ENCODE results near the gene KLF7. TPM values are rescaled to one million over a fixed set of nuclear protein-coding genes. Genes with fewer than 3 reads are reported as not detected.
A peak's percentile ranks its signal among the peaks of the same experiment; 100 is the strongest.

KLF7 gene
- total RNA-seq, 1 experiment from 2014 or later, result 5.6 TPM

DNA sequence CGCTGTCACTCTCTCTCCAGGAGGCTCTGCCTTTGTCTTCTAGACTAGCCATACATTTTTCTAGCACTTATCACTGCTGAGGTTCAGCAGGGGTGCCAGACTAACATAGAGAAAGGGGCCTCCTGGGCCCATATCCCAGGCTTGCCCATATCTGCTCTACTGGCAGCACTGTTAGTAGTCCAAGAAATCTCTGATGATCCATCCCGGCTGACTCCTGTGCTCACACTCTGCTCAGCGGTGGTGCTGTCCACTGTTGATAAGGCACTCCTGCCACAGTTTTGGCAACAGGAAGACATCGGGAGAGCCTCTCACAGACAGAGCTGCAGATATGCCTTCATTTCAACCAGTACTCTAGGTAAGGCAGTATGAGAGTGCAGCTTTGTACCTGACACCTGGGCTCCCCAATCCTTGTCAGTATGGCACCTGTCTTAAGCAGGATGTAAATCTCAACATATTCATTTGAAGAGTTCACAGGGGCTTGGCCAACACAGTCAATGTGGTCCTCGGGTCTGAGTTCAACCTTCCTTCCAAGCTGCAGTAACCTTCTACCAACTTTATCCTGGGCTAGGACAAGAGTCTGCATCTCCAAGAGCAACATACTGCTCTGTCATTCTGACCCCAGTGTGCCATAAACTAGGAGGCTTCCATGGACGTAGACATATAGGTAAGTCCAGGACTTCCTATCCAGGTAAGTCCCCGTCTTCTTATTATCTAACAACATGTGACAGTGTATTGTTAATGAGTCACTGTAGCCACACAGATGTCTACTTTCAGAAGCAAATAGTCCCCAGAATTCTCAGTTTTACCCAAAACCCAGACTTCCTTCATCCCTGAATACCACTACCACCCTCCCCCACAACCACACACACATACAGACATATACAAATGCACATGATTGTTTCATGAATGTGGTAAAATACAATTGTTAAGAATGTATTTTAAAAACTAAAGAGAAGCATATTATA is 16.2 kb downstream of the KLF7 start:
- ATAC-seq, result no peak
- Histone ChIP-seq H3K79me2 (ENCODE audit: low read length) (peaks cover 29% of the 10 kb centered on the region), H4K20me1 (ENCODE audit: low read length) (no peaks in the 10 kb centered on the region), H3K4me3 (ENCODE audit: low read length) (no peak overlapping the region), H3F3A (ENCODE audit: low read length, unreplicated experiment) (no peaks in the 10 kb centered on the region), H3K27ac (ENCODE audit: low read length) (no peak overlapping the region), H3K27me3 (ENCODE audit: low read length) (no peaks in the 10 kb centered on the region), H3K9ac (ENCODE audit: low read length) (no peak overlapping the region), H3K9me3 (ENCODE audit: low read length) (no peaks in the 10 kb centered on the region), H3K9me2 (replicated peaks; ENCODE audit: low read length) (no peaks in the 10 kb centered on the region), H3K4me2 (ENCODE audit: low read length) (no peak overlapping the region), H3K4me1 (ENCODE audit: insufficient read depth, low read length) (peaks cover 28% of the 10 kb centered on the region), H2AFZ (ENCODE audit: low read length) (no peak overlapping the region), H3K36me3 (ENCODE audit: low read depth, low read length) (no peaks in the 10 kb centered on the region)
- ChIA-PET POLR2A (ENCODE audit: unreplicated experiment) (no interaction called here), CTCF (no interaction called here)
- no peak for DNase-seq
- TF ChIP-seq EZH2phosphoT487 (IDR thresholded peaks at IDR 0.05; ENCODE audit: borderline replicate concordance, low read length) (no peak), EZH2 (IDR thresholded peaks at IDR 0.05; ENCODE audit: low read length, unreplicated experiment) (no peak)
- TF ChIP-seq, protein P1, sequence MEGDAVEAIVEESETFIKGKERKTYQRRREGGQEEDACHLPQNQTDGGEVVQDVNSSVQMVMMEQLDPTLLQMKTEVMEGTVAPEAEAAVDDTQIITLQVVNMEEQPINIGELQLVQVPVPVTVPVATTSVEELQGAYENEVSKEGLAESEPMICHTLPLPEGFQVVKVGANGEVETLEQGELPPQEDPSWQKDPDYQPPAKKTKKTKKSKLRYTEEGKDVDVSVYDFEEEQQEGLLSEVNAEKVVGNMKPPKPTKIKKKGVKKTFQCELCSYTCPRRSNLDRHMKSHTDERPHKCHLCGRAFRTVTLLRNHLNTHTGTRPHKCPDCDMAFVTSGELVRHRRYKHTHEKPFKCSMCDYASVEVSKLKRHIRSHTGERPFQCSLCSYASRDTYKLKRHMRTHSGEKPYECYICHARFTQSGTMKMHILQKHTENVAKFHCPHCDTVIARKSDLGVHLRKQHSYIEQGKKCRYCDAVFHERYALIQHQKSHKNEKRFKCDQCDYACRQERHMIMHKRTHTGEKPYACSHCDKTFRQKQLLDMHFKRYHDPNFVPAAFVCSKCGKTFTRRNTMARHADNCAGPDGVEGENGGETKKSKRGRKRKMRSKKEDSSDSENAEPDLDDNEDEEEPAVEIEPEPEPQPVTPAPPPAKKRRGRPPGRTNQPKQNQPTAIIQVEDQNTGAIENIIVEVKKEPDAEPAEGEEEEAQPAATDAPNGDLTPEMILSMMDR (conservative IDR thresholded peaks at IDR 0.05; ENCODE audit: low read depth, low read length), result no peak
- intact Hi-C loops (cut with micrococcal nuclease), result no loop called here
- BruUV-seq (replicated peaks), result no TSS peak

DNA sequence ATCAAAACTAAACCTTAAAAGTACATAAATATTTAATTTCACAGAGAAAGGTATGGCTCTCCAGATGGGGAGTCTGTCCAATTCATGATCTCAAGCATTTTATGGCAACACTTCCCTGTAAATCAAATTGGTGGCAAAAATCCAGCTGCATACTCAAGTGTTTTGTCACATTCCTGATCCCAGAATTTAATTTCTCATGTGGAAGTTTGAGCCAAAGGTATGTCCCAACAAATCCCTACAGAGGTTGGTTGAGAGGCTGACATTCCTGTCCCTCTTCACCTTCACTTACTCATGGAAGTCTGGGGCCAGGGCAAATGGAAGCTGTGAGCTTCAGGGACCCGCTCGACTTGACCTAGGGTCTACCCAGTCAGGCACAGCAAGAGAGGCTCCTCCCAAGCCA is 17.7 kb downstream of the KLF7 start:
- Histone ChIP-seq H3K27ac (ENCODE audit: low read length) (no peak overlapping the region), H3K79me2 (ENCODE audit: low read length) (peaks cover 17% of the 10 kb centered on the region), H3K4me3 (ENCODE audit: low read length) (no peak overlapping the region), H3K9me2 (replicated peaks; ENCODE audit: low read length) (no peaks in the 10 kb centered on the region), H3K27me3 (ENCODE audit: low read length) (no peaks in the 10 kb centered on the region), H3K36me3 (ENCODE audit: low read depth, low read length) (no peaks in the 10 kb centered on the region), H3K9me3 (ENCODE audit: low read length) (no peaks in the 10 kb centered on the region), H3F3A (ENCODE audit: low read length, unreplicated experiment) (no peaks in the 10 kb centered on the region), H3K4me2 (ENCODE audit: low read length) (no peak overlapping the region), H3K4me1 (ENCODE audit: insufficient read depth, low read length) (peaks cover 13% of the 10 kb centered on the region), H4K20me1 (ENCODE audit: low read length) (no peaks in the 10 kb centered on the region), H2AFZ (ENCODE audit: low read length) (no peak overlapping the region), H3K9ac (ENCODE audit: low read length) (no peak overlapping the region)
- CTCF ChIA-PET, result no interaction called here
- TF ChIP-seq, protein P1 (conservative IDR thresholded peaks at IDR 0.05; ENCODE audit: low read depth, low read length), result no peak
- no peak for TF ChIP-seq EZH2 (IDR thresholded peaks at IDR 0.05; ENCODE audit: low read length, unreplicated experiment)
- TF ChIP-seq EZH2phosphoT487 (IDR thresholded peaks at IDR 0.05; ENCODE audit: borderline replicate concordance, low read length), result no peak
- POLR2A ChIA-PET (ENCODE audit: unreplicated experiment), result no interaction called here
- no TSS peak for BruUV-seq (replicated peaks)
- intact Hi-C loops (cut with micrococcal nuclease), result no loop called here
- DNase-seq (peak; percentile 54), ATAC-seq (no peak)

DNA sequence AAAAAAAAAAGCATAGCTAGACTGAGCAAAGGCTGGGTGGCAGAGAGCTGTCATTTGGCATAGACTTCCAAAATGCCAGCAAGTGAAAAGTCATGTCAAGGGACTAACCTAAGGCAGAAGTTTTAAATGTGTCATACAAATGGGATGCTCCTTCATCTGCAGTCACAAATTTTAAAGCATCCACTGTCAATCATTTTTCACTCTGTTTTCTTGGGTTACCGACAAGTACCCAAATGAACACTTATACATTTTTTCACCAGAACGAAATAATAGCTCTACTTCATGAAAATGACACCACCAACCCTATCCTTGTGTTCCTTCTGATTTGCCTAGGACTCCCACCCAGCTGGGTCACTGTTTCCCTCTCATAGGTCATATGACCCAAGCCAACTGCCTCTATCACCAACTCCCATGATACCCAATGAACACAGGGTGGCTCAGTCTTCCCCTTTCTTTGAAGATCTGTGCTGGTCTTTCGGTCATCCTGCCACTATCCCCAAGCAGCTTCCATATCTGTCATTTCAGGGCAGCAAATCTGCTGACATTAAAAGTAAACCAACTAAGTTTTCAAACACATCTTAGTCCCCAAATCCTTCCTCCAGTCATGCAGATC is 21.5 kb downstream of the KLF7 start:
- H3K36me3 ChIP-seq (ENCODE audit: low read depth, low read length), result no peaks in the 10 kb centered on the region
- peaks cover 6% of the 10 kb centered on the region; the same call in 1 of the 2 replicates for H3K4me1 ChIP-seq (ENCODE audit: insufficient read depth, low read length)
- CTCF ChIA-PET, result no interaction called here
- H3K9me3 ChIP-seq (ENCODE audit: low read length), result no peaks in the 10 kb centered on the region
- TF ChIP-seq EZH2phosphoT487 (IDR thresholded peaks at IDR 0.05; ENCODE audit: borderline replicate concordance, low read length) (no peak), EZH2 (IDR thresholded peaks at IDR 0.05; ENCODE audit: low read length, unreplicated experiment) (no peak)
- TF ChIP-seq, protein P1 (conservative IDR thresholded peaks at IDR 0.05; ENCODE audit: low read depth, low read length), result no peak
- no peaks in the 10 kb centered on the region for H3K79me2 ChIP-seq (ENCODE audit: low read length)
- no peaks in the 10 kb centered on the region for H4K20me1 ChIP-seq (ENCODE audit: low read length)
- no TSS peak for BruUV-seq (replicated peaks)
- no peaks in the 10 kb centered on the region for H3K27me3 ChIP-seq (ENCODE audit: low read length)
- no peak overlapping the region for H2AFZ ChIP-seq (ENCODE audit: low read length)
- POLR2A ChIA-PET (ENCODE audit: unreplicated experiment), result no interaction called here
- H3K4me2 ChIP-seq (ENCODE audit: low read length), result no peak overlapping the region
- intact Hi-C loops (cut with micrococcal nuclease), result no loop called here
- DNase-seq (no peak), ATAC-seq (no peak)
- H3F3A ChIP-seq (ENCODE audit: low read length, unreplicated experiment), result no peaks in the 10 kb centered on the region
- no peak overlapping the region for H3K4me3 ChIP-seq (ENCODE audit: low read length)
- H3K27ac ChIP-seq (ENCODE audit: low read length), result no peak overlapping the region
- no peak overlapping the region for H3K9ac ChIP-seq (ENCODE audit: low read length)
- H3K9me2 ChIP-seq (replicated peaks; ENCODE audit: low read length), result no peaks in the 10 kb centered on the region

All from PC-3 (cell line).